ENCODE measurements around the gene CD2AP. TPM values are rescaled to one million over a fixed set of nuclear protein-coding genes. Genes with fewer than 3 reads are reported as not detected.
"Not testable (repeated sequence)": the region's sequence is repeated elsewhere in the genome, so short reads cannot be mapped to it uniquely, and the experiment has no call there.

The CD2AP gene
- total RNA-seq, 1 donor from 2014 or later, result 40.3 TPM

DNA sequence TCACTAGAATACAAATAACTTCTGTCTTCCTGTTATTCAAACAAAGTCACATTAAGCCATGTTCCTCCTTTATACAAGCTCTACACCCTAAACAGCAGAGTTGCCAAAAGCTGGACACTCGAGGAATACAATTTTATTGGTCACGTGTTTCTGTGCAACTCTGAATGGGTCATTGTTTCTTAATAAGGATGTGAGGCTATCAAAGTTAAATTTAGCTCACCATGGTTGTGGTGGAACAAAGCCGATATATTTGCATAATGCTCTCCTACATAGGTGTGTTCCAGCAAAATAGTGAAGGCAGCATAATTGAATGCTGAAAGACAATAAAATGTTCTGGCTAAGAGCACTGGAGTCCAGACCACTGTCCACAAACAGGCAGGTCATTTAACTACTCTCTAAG, 36.9 kb upstream of the CD2AP start:
- Mint-ChIP-seq H3K27me3 (ENCODE audit: unreplicated experiment) (no peaks in the 10 kb centered on the region), H3K27ac (ENCODE audit: unreplicated experiment) (no peak overlapping the region), H3K36me3 (ENCODE audit: low read depth, unreplicated experiment) (no peaks in the 10 kb centered on the region), H3K4me1 (ENCODE audit: unreplicated experiment) (no peaks in the 10 kb centered on the region), H3K9me3 (ENCODE audit: unreplicated experiment) (no peaks in the 10 kb centered on the region), H3K4me3 (ENCODE audit: unreplicated experiment) (no peak overlapping the region)
- TF ChIP-seq CTCF (IDR thresholded peaks at IDR 0.05; ENCODE audit: unreplicated experiment), result no peak
- DNase-seq (ENCODE audit: low spot score), result no peak

DNA sequence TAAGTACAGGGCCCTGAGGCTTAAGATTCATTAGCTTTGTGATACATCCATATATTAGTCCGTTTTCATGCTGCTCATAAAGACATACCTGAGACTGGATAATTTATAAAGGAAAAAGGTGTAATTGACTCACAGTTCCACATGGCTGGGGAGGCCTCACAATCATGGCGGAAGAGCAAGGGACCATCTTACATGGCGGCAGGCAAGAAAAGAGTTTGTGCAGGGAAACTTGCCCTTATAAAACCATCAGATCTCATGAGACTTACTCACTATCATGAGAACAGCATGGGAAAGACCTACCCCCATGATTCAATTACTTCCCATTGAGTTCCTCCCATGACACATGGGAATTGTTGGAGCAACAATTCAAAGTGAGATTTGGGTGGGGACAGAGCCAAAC, 32.6 kb upstream of the CD2AP start:
- H3K9me3 Mint-ChIP-seq (ENCODE audit: unreplicated experiment); H3K27ac Mint-ChIP-seq (ENCODE audit: unreplicated experiment); H3K27me3 Mint-ChIP-seq (ENCODE audit: unreplicated experiment); H3K4me3 Mint-ChIP-seq (ENCODE audit: unreplicated experiment); H3K4me1 Mint-ChIP-seq (ENCODE audit: unreplicated experiment); H3K36me3 Mint-ChIP-seq (ENCODE audit: low read depth, unreplicated experiment); DNase-seq (ENCODE audit: low spot score): not testable (repeated sequence)

DNA sequence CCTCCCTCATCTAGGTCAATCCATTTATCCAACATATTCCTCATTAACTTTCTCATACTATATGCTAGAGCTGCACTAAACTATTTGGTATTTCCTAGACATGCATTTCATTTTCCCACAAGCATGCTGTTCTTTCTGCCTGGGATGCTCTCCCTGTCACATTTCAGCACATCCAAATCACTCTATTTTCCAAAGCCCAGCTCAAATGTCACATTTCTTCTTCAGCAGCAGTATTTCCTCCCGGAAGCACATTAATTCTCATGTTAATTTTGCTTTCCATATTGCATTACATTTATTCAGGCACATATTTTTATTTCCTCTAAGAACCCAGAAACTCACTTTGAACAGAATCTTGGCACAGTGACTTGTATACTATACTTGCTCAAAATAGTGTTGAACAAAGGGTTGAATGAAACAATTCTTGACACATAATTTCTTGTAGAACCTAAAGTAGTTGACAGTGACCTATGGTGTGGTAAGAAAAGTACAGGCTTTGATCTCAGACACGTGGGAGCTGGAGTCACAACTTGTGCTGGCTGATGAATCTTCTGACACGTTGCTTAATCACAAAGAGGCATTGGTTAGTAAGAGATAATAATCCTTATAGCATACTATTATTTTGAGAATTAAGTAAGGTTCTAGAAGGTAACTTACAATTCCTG, 30.8 kb upstream of the CD2AP start:
- H3K36me3 Mint-ChIP-seq (ENCODE audit: low read depth, unreplicated experiment), result no peaks in the 10 kb centered on the region
- H3K27me3 Mint-ChIP-seq (ENCODE audit: unreplicated experiment), result no peaks in the 10 kb centered on the region
- H3K4me1 Mint-ChIP-seq (ENCODE audit: unreplicated experiment), result no peaks in the 10 kb centered on the region
- DNase-seq (ENCODE audit: low spot score), result no peak
- no peak for TF ChIP-seq CTCF (IDR thresholded peaks at IDR 0.05; ENCODE audit: unreplicated experiment)
- H3K9me3 Mint-ChIP-seq (ENCODE audit: unreplicated experiment), result no peaks in the 10 kb centered on the region
- H3K27ac Mint-ChIP-seq (ENCODE audit: unreplicated experiment), result no peak overlapping the region
- H3K4me3 Mint-ChIP-seq (ENCODE audit: unreplicated experiment), result no peak overlapping the region

GRCh38 chr6:47447722-47448121, 29.9 kb upstream of the CD2AP start:
- no peaks in the 10 kb centered on the region for H3K36me3 Mint-ChIP-seq (ENCODE audit: low read depth, unreplicated experiment)
- no peak overlapping the region for H3K27ac Mint-ChIP-seq (ENCODE audit: unreplicated experiment)
- H3K4me1 Mint-ChIP-seq (ENCODE audit: unreplicated experiment), result no peaks in the 10 kb centered on the region
- no peak overlapping the region for H3K4me3 Mint-ChIP-seq (ENCODE audit: unreplicated experiment)
- no peak for TF ChIP-seq CTCF (IDR thresholded peaks at IDR 0.05; ENCODE audit: unreplicated experiment)
- H3K27me3 Mint-ChIP-seq (ENCODE audit: unreplicated experiment), result no peaks in the 10 kb centered on the region
- DNase-seq (ENCODE audit: low spot score), result no peak
- no peaks in the 10 kb centered on the region for H3K9me3 Mint-ChIP-seq (ENCODE audit: unreplicated experiment)

DNA sequence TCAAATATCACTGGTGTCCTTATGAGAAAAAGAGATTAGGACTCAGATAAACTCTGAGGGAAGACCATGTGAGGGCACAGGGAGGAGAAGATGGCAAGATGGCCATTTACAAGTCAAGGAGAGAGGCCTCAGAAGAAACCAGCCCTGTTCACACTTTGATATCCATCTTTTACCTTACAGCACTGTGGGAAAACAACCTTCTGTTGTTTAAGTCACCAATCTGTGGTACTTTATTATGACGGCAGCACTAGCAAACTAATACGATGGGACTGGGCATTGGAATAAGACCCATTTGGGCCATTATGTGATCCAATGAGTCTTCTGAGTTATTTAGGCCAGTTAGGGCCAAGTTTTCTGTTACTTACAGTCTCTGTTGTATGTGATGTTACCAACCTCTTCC, 26.4 kb upstream of the CD2AP start:
- no peaks in the 10 kb centered on the region for H3K36me3 Mint-ChIP-seq (ENCODE audit: low read depth, unreplicated experiment)
- no peak overlapping the region for H3K27ac Mint-ChIP-seq (ENCODE audit: unreplicated experiment)
- no peak for DNase-seq (ENCODE audit: low spot score)
- H3K4me3 Mint-ChIP-seq (ENCODE audit: unreplicated experiment), result no peak overlapping the region
- H3K9me3 Mint-ChIP-seq (ENCODE audit: unreplicated experiment), result no peaks in the 10 kb centered on the region
- no peaks in the 10 kb centered on the region for H3K4me1 Mint-ChIP-seq (ENCODE audit: unreplicated experiment)
- no peaks in the 10 kb centered on the region for H3K27me3 Mint-ChIP-seq (ENCODE audit: unreplicated experiment)
- no peak for TF ChIP-seq CTCF (IDR thresholded peaks at IDR 0.05; ENCODE audit: unreplicated experiment)

Measured in endothelial cell (in vitro differentiated cells).